ENCODE data around the gene STARD3. TPM values are rescaled to one million over a fixed set of nuclear protein-coding genes. Genes with fewer than 3 reads are reported as not detected.

Gene STARD3
- total and polyA plus RNA-seq, 2 of the 13 experiments (the other 11 are each of a cell fraction or from before 2014, with no cell fraction given): 34.6 to 100 TPM

- in situ Hi-C loops (cut with HindIII; ENCODE audit: extremely low pct_ligation_motif_present, low pct_unique_long_range_greater_than_20kb) (no loop called here), intact Hi-C loops (cut with micrococcal nuclease; ENCODE audit: unreplicated experiment) (no loop called here)
- WGBS (ENCODE audit: low lambda C conversion rate): 86% methylated on average over 3 of the region's 3 CpGs
- H3K4me3 ChIP-seq (replicated peaks in 1 of 3; ENCODE audit: insufficient read depth in 1 of 3, low read depth in 2 of 3, low read length in 3 of 3): peak overlapping the region in 1 of 3 experiments; percentile 65; a peak in 1 of 6 replicates
- ChIA-PET CTCF (ENCODE audit: low intra/inter-chr PET ratio, low total read pairs) (no interaction called here), POLR2A (interaction anchor here (1.7 kb wide), 1 partner anchor 288 kb away, joined by 3 read pairs; no protein-coding TSS in a partner anchor)
- no peak for ATAC-seq
- TF ChIP-seq POLR2AphosphoS2 (IDR thresholded peaks at IDR 0.05; ENCODE audit: low read depth, low read length) (no peak), ZNF761 (CRISPR knock-in tag; conservative IDR thresholded peaks at IDR 0.05) (no peak), MBNL3 (CRISPR knock-in tag; conservative IDR thresholded peaks at IDR 0.05) (no peak), ELF4 (CRISPR knock-in tag; IDR thresholded peaks at IDR 0.05; ENCODE audit: borderline replicate concordance) (no peak), ZNF83 (CRISPR knock-in tag; IDR thresholded peaks at IDR 0.05; ENCODE audit: borderline replicate concordance) (no peak), NFE2 (CRISPR knock-in tag; IDR thresholded peaks at IDR 0.05) (no peak), ZNF768 (CRISPR knock-in tag; IDR thresholded peaks at IDR 0.05) (no peak), HNRNPUL1 (IDR thresholded peaks at IDR 0.05; ENCODE audit: low read depth, low read length) (no peak), EZH2 (conservative IDR thresholded peaks at IDR 0.05; ENCODE audit: low read depth, low read length) (0 out of 2 replicates have a peak, but pooled peaks have one; percentile 28), ZNF10 (CRISPR knock-in tag; IDR thresholded peaks at IDR 0.05; ENCODE audit: borderline replicate concordance, low read depth) (no peak), MIER3 (CRISPR knock-in tag; IDR thresholded peaks at IDR 0.05; ENCODE audit: borderline replicate concordance) (no peak), ZNF343 (CRISPR knock-in tag; IDR thresholded peaks at IDR 0.05) (no peak), KAT8 (CRISPR knock-in tag; IDR thresholded peaks at IDR 0.05) (no peak), GRHL1 (CRISPR knock-in tag; conservative IDR thresholded peaks at IDR 0.05) (no peak), ZFX (CRISPR knock-in tag; IDR thresholded peaks at IDR 0.05; ENCODE audit: low read depth) (0 out of 2 replicates have a peak, but pooled peaks have one; percentile 13), ZNF776 (CRISPR knock-in tag; IDR thresholded peaks at IDR 0.05) (peak; percentile 51; the same call in 1 of the 2 replicates)
- no peaks in the 10 kb centered on the region for H3K36me3 ChIP-seq (replicated peaks in 1 of 2; ENCODE audit: control insufficient read depth in 1 of 2, insufficient read depth in 2 of 2, low read length in 2 of 2)
- H3K9ac ChIP-seq (ENCODE audit: insufficient read depth, low read depth, low read length): no peak overlapping the region
- H3K4me1 ChIP-seq (ENCODE audit: insufficient read depth, low read length): peaks cover 21% of the 10 kb centered on the region
- FAIRE-seq: no peak
- H3K9me3 ChIP-seq (ENCODE audit: low read length): no peaks in the 10 kb centered on the region
- no TSS peak for BruUV-seq (replicated peaks)
- peak overlapping the region; percentile 92 for H3K4me2 ChIP-seq (ENCODE audit: low read depth, low read length)
- peaks cover 8 to 67% of the 10 kb centered on the region in 2 experiments for H3K27me3 ChIP-seq (ENCODE audit: control insufficient read depth in 1 of 2, insufficient read depth in 2 of 2, low read length in 2 of 2)
- no peak overlapping the region for H3K27ac ChIP-seq (ENCODE audit: extremely low read length, insufficient read depth, low read length)
- H3K79me2 ChIP-seq (ENCODE audit: insufficient read depth, low read length): no peaks in the 10 kb centered on the region
- no peaks in the 10 kb centered on the region for H4K20me1 ChIP-seq (ENCODE audit: insufficient read depth, low read length)
- no peak for DNase-seq (ENCODE audit: low spot score)
- H2AFZ ChIP-seq (ENCODE audit: low read length): no peak overlapping the region
These were observed 19.9 kb upstream of the STARD3 start for GRCh38 chr17:39617100-39617445.

Data from HepG2 (cell line).